Muscle layer of colon (tissue), 2 donors: ENCODE results near the gene TRAM2.
A peak's percentile ranks its signal among the peaks of the same experiment; 100 is the strongest.

ENCODE experiments used
- H3K27ac ChIP-seq: one replicate; pipeline ENCODE4 v1.7.0; 2013; ENCODE audit warnings: low read depth, mild to moderate bottlenecking, low read length, moderate library complexity
- H3K27me3 ChIP-seq, 2 donors: one replicate each; pipeline ENCODE4 v1.7.0; 2013; ENCODE audit warnings: low read length in 2 of 2, mild to moderate bottlenecking in 2 of 2; ENCODE audit not compliant: insufficient read depth in 2 of 2, control insufficient read depth in 1 of 2
- H3K36me3 ChIP-seq: one replicate; pipeline ENCODE4 v1.7.0; 2013; ENCODE audit warnings: mild to moderate bottlenecking, low read length; ENCODE audit not compliant: insufficient read depth
- H3K4me1 ChIP-seq: one replicate; pipeline ENCODE4 v1.7.0; 2013; ENCODE audit warnings: mild to moderate bottlenecking, low read length; ENCODE audit not compliant: insufficient read depth
- H3K4me3 ChIP-seq, 2 donors: one replicate each; pipeline ENCODE4 v1.7.0; 2013; ENCODE audit warnings: low read length in 2 of 2, low read depth in 1 of 2, mild to moderate bottlenecking in 1 of 2, moderate library complexity in 1 of 2
- H3K9ac ChIP-seq: one replicate; pipeline ENCODE4 v1.7.0; 2013; ENCODE audit warnings: low read length
- H3K9me3 ChIP-seq: one replicate; pipeline ENCODE4 v1.7.0; 2013; ENCODE audit warnings: mild to moderate bottlenecking, low read length
- donor health status: abdominal sarcoma.
- donor health status: Adenocarcinoma of cecum.

TRAM2 gene

DNA sequence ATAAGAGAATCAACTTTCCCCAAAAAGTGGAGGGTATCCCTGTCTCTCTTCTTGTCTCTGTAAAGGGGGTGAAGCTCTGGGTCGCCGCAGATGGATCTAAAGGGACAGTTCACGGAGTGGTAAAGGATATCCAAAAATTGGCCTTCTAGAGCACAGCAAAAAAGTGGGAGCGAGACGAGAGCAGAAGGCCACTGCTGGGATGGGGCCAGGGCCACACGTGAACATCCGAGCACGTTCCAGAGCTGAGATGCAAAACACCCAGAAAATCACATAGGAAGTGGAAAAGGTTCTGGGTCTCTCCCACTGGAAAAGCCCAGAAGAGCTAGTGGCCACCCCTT, 837 bp downstream of the TRAM2 start:
- H3K36me3 ChIP-seq, result no peaks in the 10 kb centered on the region
- no peaks in the 10 kb centered on the region for H3K9me3 ChIP-seq
- H3K27me3 ChIP-seq, result no peaks in the 10 kb centered on the region
- H3K9ac ChIP-seq, result peak overlapping the region; percentile 45
- peaks cover 51% of the 10 kb centered on the region for H3K4me1 ChIP-seq
- H3K4me3 ChIP-seq, result peak overlapping the region; percentile 60 to 76
- H3K27ac ChIP-seq, result peak overlapping the region; percentile 71

DNA sequence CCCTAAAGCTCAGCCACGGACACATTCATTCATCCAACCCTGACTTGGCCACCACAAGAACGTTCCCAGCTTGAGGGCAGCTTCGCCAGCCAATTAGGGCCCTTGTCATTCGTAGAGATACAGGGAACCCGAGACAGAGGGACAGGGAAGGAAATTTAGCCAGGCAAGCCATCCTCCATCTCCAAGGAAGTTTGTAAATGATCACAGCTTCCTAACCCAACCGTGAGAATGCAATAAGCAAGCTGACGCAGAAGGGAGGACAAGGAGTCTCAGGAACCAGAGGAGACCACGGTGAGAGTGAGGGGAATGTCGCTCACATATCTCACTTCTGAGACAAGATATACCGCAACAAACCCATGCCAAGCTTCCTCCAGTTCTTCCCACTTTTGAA, 1.4 kb downstream of the TRAM2 start:
- Histone ChIP-seq H3K27me3 (no peaks in the 10 kb centered on the region), H3K27ac (peak overlapping the region; percentile 71), H3K4me3 (peak overlapping the region; percentile 60 to 76), H3K4me1 (peaks cover 56% of the 10 kb centered on the region), H3K9ac (peak overlapping the region; percentile 45), H3K36me3 (no peaks in the 10 kb centered on the region), H3K9me3 (no peaks in the 10 kb centered on the region)

DNA sequence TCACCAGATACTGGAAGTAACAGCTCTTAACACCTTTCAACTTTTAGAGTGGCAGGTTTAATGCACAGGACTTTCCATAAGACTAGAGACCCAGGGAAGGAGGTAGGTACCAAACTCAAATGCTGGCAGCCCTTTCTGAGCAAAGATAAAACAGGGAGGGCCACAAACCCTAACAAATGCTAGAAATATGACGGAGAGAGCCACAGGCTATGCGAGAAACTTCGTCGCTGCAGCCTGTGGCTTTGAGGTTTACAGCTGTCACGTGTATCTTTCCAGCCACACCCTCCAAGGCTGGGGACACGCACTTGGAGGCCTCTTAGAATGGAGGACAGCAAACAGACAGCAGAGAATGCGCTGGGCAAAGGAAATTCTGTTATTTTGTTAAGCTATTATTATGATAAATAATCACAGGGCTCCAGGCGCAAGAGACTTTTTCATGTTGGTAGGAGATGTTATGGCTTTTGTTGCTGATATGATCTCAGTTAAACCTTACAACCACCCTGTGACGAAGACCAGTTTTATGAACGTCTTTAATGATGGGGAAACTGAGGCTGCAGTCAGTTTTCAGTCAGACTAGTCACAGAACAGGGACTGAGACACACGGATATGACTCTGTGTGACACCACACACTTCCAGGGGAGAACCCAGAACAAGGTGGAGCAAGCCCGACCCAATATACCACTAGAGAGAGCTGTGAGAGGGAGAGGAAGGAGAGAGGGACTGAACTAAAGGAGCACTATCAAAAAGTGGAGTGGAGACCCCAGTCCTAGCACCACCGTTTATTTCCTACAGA, 2.0 kb downstream of the TRAM2 start:
- peaks cover 62% of the 10 kb centered on the region for H3K4me1 ChIP-seq
- H3K27me3 ChIP-seq, result no peaks in the 10 kb centered on the region
- H3K27ac ChIP-seq, result peak overlapping the region; percentile 3
- H3K36me3 ChIP-seq, result no peaks in the 10 kb centered on the region
- peak overlapping the region; percentile 45 for H3K9ac ChIP-seq
- H3K4me3 ChIP-seq, result peak overlapping the region in 1 of 2 donors; percentile 60
- no peaks in the 10 kb centered on the region for H3K9me3 ChIP-seq

DNA sequence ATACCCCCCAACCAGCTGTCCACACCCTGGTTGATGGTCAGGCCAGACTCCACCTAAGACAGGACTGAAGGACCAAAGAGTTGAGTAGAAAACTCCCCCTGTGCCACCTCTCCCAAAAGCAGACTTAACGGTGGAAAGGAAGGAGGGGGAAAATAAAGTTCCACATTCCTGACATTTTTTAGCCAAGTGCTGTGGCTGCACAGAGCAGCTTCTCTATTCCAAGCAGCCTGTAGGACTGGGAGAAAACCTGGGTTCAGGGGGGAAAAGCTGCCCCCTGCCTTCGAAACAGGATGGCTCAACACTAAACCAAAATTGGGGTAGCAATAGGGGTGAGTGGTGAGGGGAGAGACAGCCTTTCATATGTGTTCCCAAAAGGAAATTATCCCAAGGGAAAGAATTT, 3.6 kb downstream of the TRAM2 start:
- peak overlapping the region in 1 of 2 donors; percentile 22 for H3K4me3 ChIP-seq
- H3K9ac ChIP-seq, result no peak overlapping the region
- peak overlapping the region; percentile 4 for H3K27ac ChIP-seq
- H3K9me3 ChIP-seq, result no peaks in the 10 kb centered on the region
- H3K4me1 ChIP-seq, result peaks cover 66% of the 10 kb centered on the region
- no peaks in the 10 kb centered on the region for H3K36me3 ChIP-seq
- no peaks in the 10 kb centered on the region for H3K27me3 ChIP-seq

DNA sequence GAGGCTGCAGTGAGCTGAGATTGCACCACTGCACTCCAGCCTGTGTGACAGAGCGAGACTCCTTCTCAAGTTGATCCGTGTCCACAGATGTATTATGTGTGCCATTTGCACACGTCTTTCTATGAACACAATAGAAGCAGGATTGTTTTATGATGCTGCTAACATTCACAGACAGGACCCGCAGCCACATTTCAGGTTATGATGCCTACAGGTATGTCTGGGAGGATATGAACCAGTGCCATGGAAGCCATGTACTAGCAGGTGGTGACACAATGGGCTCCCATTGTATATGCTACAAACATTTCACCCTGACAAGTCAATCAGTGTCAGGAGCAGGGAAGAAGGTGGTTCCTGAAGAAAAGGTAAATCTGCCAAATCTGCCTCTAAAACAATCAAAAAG, 4.3 kb downstream of the TRAM2 start:
- Histone ChIP-seq H3K9ac (no peak overlapping the region), H3K9me3 (no peaks in the 10 kb centered on the region), H3K36me3 (no peaks in the 10 kb centered on the region), H3K27me3 (no peaks in the 10 kb centered on the region), H3K4me3 (no peak overlapping the region), H3K27ac (no peak overlapping the region), H3K4me1 (peaks cover 66% of the 10 kb centered on the region)

DNA sequence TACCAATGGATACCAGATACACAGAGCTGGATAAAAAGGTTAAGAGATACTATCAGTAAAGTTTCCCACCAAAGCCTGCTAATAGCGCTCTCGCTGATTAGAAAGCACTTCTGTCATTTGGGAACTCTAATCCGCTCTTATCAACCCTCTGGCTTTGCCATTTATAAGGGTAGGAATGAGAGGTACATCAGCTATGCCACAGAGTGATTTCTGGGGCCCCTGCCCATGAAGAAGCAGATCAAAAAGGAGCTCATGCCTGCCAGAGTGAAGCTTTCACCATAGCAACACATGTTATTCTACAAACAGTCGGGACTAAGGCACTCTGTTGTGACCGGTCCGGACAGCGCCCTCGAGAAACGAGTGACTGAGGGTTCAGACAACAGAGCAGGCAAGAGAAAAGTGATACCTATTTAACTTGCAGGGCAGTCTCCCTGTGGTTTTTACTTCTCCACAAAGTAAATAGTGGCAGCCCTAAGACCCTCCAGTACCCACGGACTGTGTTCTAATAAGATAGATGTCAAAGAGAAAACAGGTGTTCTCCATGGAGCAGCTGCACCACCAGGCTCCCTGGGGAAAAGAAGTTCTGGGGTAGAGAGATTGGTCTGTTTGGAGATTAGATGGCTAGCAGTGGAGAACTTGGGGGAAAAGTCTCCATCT, 5.6 kb downstream of the TRAM2 start:
- Histone ChIP-seq H3K9ac (no peak overlapping the region), H3K4me3 (no peak overlapping the region), H3K27ac (no peak overlapping the region), H3K27me3 (no peaks in the 10 kb centered on the region), H3K36me3 (no peaks in the 10 kb centered on the region), H3K4me1 (peaks cover 75% of the 10 kb centered on the region), H3K9me3 (no peaks in the 10 kb centered on the region)

DNA sequence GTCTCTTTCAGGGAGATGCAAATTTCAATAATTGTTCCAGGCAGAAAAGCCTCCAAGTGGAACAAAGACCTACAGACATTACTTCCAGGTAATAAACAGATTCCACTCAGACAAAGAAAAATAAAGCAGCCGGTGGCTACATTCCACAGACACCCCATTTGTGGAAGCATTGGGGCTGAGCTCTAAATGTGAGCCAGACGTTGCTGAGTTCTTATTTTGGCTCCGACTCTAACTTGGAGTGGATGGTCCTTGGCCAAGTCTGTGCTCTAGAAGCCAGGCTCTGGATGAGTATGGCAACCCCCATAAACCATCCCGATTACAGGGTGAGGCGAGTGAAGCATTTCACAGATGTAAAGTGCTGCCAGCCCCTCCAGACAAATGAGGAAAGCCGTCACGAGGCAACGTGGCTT, 6.6 kb downstream of the TRAM2 start:
- Histone ChIP-seq H3K27ac (no peak overlapping the region), H3K4me3 (no peak overlapping the region), H3K4me1 (peaks cover 65% of the 10 kb centered on the region), H3K9me3 (no peaks in the 10 kb centered on the region), H3K9ac (no peak overlapping the region), H3K27me3 (no peaks in the 10 kb centered on the region), H3K36me3 (no peaks in the 10 kb centered on the region)

DNA sequence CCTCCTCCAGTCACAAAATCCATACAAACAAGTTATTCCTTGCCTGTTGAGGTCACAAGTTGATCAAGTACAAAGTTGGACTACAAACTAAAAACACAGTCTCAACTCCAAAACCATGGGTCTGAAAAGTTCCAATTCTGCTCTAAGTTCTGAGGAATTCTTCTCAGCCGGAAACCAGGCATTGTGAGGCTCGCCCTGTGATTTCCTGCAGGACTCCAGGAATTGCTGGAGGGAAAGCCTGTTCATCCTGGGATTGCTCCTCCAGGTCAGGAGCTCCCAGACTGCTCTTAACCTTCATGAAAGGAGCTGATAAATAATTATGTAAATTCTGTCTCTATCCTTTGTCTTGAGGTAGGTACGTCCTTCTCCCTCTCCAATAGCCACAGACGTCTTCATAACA, 8.5 kb downstream of the TRAM2 start:
- H3K36me3 ChIP-seq, result no peaks in the 10 kb centered on the region
- no peak overlapping the region for H3K9ac ChIP-seq
- no peaks in the 10 kb centered on the region for H3K27me3 ChIP-seq
- H3K4me3 ChIP-seq, result no peak overlapping the region
- H3K9me3 ChIP-seq, result no peaks in the 10 kb centered on the region
- peaks cover 60% of the 10 kb centered on the region for H3K4me1 ChIP-seq
- no peak overlapping the region for H3K27ac ChIP-seq

DNA sequence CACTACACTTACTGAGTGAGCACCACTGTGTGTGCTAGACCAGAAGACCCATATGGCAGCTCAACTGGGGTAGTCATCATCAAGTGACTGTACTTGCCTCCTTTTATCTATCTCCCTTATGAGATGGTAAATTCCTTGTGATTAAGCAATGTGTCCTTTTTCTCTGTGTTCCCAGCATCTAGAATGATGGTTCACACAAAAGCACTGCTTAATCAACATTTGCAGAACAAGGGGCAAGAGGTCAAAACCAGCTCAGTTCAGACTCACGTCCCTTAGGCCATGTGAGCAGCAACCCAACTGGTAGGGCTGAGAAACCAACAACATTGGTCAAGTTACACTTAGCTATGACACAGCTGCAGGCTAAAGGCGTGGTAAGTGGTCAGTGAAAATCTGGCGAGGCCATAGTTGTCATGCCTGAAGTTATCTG, 10.0 kb downstream of the TRAM2 start:
- Histone ChIP-seq H3K36me3 (no peaks in the 10 kb centered on the region), H3K4me3 (no peak overlapping the region), H3K4me1 (peaks cover 52% of the 10 kb centered on the region), H3K9me3 (no peaks in the 10 kb centered on the region), H3K9ac (no peak overlapping the region), H3K27ac (no peak overlapping the region), H3K27me3 (no peaks in the 10 kb centered on the region)

DNA sequence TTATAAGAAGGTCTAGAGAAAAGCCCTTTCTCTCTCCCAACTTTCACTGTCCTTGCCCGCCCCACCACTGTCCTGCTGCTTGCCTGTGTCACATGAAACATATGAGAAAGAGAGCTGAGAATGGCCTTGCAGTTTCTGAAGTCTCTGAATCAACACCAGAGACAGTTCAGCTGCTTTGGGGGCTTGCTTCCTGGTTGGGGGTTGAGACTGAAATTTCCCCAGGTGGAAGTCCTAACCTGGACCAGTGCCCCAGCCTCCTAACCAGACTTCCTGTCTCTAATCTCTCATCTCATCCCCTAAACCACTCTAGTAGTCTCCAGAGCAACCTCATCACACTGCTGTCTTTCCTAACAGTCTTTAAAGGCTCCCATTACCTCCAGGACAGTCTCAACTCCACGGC, 10.7 kb downstream of the TRAM2 start:
- H3K27ac ChIP-seq, result no peak overlapping the region
- H3K27me3 ChIP-seq, result no peaks in the 10 kb centered on the region

DNA sequence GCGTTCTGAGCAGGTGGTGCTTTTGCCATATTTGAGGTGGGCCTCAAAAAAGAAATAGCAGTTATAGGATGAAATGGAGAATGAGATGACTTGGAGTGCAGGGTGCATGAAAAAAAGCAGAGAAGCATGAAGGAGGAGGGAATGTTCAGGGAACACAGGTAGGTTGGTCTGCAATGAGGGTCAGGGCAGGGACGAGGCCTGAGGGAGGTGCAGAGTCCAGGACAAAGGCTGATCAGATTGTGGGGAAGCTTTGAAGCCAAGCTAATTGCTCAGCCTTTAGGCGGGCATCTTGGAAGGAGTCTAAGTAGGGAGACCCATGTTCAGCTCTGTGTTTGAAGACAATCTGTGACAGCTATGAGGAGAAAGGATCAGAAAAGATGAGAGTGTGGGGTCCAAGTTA, 12.0 kb downstream of the TRAM2 start:
- no peak overlapping the region for H3K9ac ChIP-seq
- no peak overlapping the region for H3K27ac ChIP-seq
- peaks cover 41% of the 10 kb centered on the region for H3K4me1 ChIP-seq

More for the DNA sequence above, 10.7 kb downstream of the TRAM2 start:
- H3K4me3 ChIP-seq, result no peak overlapping the region
- H3K9me3 ChIP-seq, result no peaks in the 10 kb centered on the region
- H3K4me1 ChIP-seq, result peaks cover 48% of the 10 kb centered on the region
- H3K36me3 ChIP-seq, result no peaks in the 10 kb centered on the region
- no peak overlapping the region for H3K9ac ChIP-seq

DNA sequence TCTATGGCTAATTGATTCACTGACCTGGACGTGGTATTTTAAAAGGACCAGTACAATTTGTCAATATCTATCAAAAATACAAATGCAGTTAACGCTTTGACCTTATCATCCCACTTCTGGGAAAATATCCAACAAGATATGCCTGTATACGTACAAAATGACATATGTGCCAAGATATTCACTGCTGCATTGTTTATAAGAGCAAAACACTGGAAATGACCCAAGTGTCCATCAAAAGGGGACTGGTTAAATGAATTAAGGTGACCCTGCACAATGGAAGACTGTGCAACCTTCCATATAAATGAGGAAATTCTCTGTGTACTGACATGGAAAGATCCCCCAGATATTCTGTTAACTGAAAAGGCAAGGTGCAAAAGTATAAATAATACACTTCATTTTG, 13.9 kb downstream of the TRAM2 start:
- H3K27ac ChIP-seq, result no peak overlapping the region
- no peaks in the 10 kb centered on the region for H3K9me3 ChIP-seq
- H3K4me3 ChIP-seq, result no peak overlapping the region
- H3K9ac ChIP-seq, result no peak overlapping the region
- H3K4me1 ChIP-seq, result peaks cover 39% of the 10 kb centered on the region
- no peaks in the 10 kb centered on the region for H3K27me3 ChIP-seq
- no peaks in the 10 kb centered on the region for H3K36me3 ChIP-seq

More for the DNA sequence above, 12.0 kb downstream of the TRAM2 start:
- no peak overlapping the region for H3K4me3 ChIP-seq
- no peaks in the 10 kb centered on the region for H3K9me3 ChIP-seq
- no peaks in the 10 kb centered on the region for H3K27me3 ChIP-seq
- H3K36me3 ChIP-seq, result no peaks in the 10 kb centered on the region
